Measurements from ENCODE around the gene HDAC4.

- TF ChIP-seq CTCF (IDR thresholded peaks at IDR 0.05; ENCODE audit: low read length) (no peak), EZH2 (IDR thresholded peaks at IDR 0.05; ENCODE audit: borderline replicate concordance, low read length) (no peak)
These were observed 198.9 kb downstream of the HDAC4 start for GRCh38 chr2:239201884-239202283.
